Pancreas (tissue), 10 donors: Measurements from ENCODE around the gene TANC1. TPM values are rescaled to one million over a fixed set of nuclear protein-coding genes. Genes with fewer than 3 reads are reported as not detected.

Experiments
- ATAC-seq, 4 donors: fragments of 200-7000 bp; cut with Tn5 transposase; one replicate each; pipeline versions ENCODE4 v1.8.0 to v1.9.1; 2020; ENCODE audit warnings: mild to moderate bottlenecking in 4 of 4, moderate library complexity in 4 of 4
- DNase-seq, 6 donors: peaks; one replicate each; pipeline ENCODE4 v3.0.0-alpha.2; 2020
- FAIRE-seq: peaks from 2 replicates; lab custom pipeline; 2012; peaks lifted over from hg19 to GRCh38; lab: Jason Lieb, UNC
- H3K27ac ChIP-seq, 4 donors: fragments of 200-600 bp; sonication (generic); 1 replicate in 3 of 4; 2 replicates in 1 of 4; pipeline versions ENCODE4 v1.5.0 to v1.8.0; 2020
- H3K27me3 ChIP-seq, 4 donors: fragments of 200-600 bp; one replicate each; pipeline ENCODE4 v1.8.0; 2021
- H3K36me3 ChIP-seq, 3 donors: fragments of 200-600 bp; sonication (generic) in 1 of 3; one replicate each; pipeline versions ENCODE4 v1.5.0 to v1.8.0; 2020 to 2021
- H3K4me1 ChIP-seq, 3 donors: fragments of 200-600 bp; one replicate each; pipeline ENCODE4 v1.8.0; 2021
- H3K4me3 ChIP-seq, 4 donors: fragments of 200-600 bp; sonication (generic) in 2 of 4; one replicate each; pipeline versions ENCODE4 v1.5.0 to v1.8.0; 2020 to 2021
- H3K9me3 ChIP-seq, 4 donors: fragments of 200-600 bp; one replicate each; pipeline ENCODE4 v1.8.0; 2021
- CTCF ChIP-seq, 4 donors: fragments of 200-600 bp; sonication (generic) in 3 of 4; IDR thresholded peaks; one replicate each; pipeline versions ENCODE4 v1.5.0 to v1.8.0; 2021; ENCODE audit warnings: antibody characterized with exemption in 4 of 4
- WGBS, 2 donors: extraction: QIAGEN DNeasy Blood & Tissue Kit; methylation state at CpG; one replicate each; pipeline ENCODE4 v1.1.7; 2013; 5-methylcytosine and 5-hydroxymethylcytosine counted together
- intact Hi-C, 3 donors: fragments of 100-400 bp; cut with DNase I; formaldehyde crosslinking; loops; one replicate each; pipeline versions ENCODE4 v1.11.1 to v1.14.2; 2022
- polyA plus RNA-seq, 2 donors: library from polyadenylated mRNA; stranded (reverse); fragments of 200-250 nt; gene quantifications; one replicate each; pipeline ENCODE4 v1.2.3, GENCODE V29; 2013
- total RNA-seq, 6 donors: library from RNA; stranded (reverse); fragmentation: NEBNext Ultra II Directional in 4 of 6; extraction: Animal tissue kit (Norgen Biotek cat#: 25700) in 4 of 6; gene quantifications; one replicate each; pipeline versions ENCODE4 v1.2.1 to v1.2.4, GENCODE V29; 2021 to 2023
- donor health status: healthy with polysubstance abuse.
- donor health status: DM: no; HTN: no; CAD: no; lungs with moderate emphysema.
- donor health status: DM: no; HTN: no; CAD: no.
- donor health status: control.
- donor health status: control.
- donor health status: Bipolar disorder and iron deficiency.
- donor health status: DM: yes; HTN: yes; CAD: no.
- donor health status: DM: no; HTN: no; CAD: no.
- donor health status: DM: no; HTN: no; CAD: no.
- donor health status: DM: yes; HTN: yes; CAD: no.

Gene TANC1
- total and polyA plus RNA-seq, 8 donors: 9.0 to 17.6 (median 10.5) TPM

GRCh38 chr2:159151198-159152127, 183.0 kb downstream of the TANC1 start:
- no peak for TF ChIP-seq CTCF (IDR thresholded peaks at IDR 0.05)
- FAIRE-seq: no peak
- intact Hi-C loops: no loop called here
- Histone ChIP-seq H3K4me1 (peaks cover 41 to 54% (median 54%) of the 10 kb centered on the region in 3 donors), H3K27ac (peak overlapping the region in 3 of 4 donors; percentile 2 to 70 (median 59)), H3K36me3 (no peaks in the 10 kb centered on the region), H3K4me3 (no peak overlapping the region), H3K9me3 (no peaks in the 10 kb centered on the region), H3K27me3 (no peaks in the 10 kb centered on the region)
- ATAC-seq: peak; percentile 53 to 63 (median 59)
- DNase-seq: no peak
- WGBS, 2 donors: 22 to 23% methylated on average over 5 of the region's 5 CpGs

GRCh38 chr2:159152128-159152778, 183.8 kb downstream of the TANC1 start:
- H3K4me1 ChIP-seq: peaks cover 39 to 54% (median 47%) of the 10 kb centered on the region in 3 donors
- 43 to 49% methylated on average over 4 of the region's 4 CpGs for WGBS, 2 donors
- H3K27me3 ChIP-seq: no peaks in the 10 kb centered on the region
- H3K9me3 ChIP-seq: no peaks in the 10 kb centered on the region
- no peak overlapping the region for H3K4me3 ChIP-seq
- H3K36me3 ChIP-seq: no peaks in the 10 kb centered on the region
- no peak for TF ChIP-seq CTCF (IDR thresholded peaks at IDR 0.05)
- ATAC-seq (peak in 2 of 4 donors; percentile 7 to 8), FAIRE-seq (no peak), DNase-seq (no peak)
- intact Hi-C loops: no loop called here
- peak overlapping the region in 3 of 4 donors; percentile 2 to 70 (median 59) for H3K27ac ChIP-seq

- Histone ChIP-seq H3K36me3 (no peaks in the 10 kb centered on the region), H3K4me1 (peaks cover 35 to 53% (median 43%) of the 10 kb centered on the region in 3 donors), H3K4me3 (no peak overlapping the region), H3K9me3 (no peaks in the 10 kb centered on the region), H3K27ac (peak overlapping the region in 1 of 4 donors; percentile 14), H3K27me3 (no peaks in the 10 kb centered on the region)
- intact Hi-C loops: no loop called here
- TF ChIP-seq CTCF (IDR thresholded peaks at IDR 0.05): no peak
- FAIRE-seq (no peak), ATAC-seq (no peak), DNase-seq (no peak)
- WGBS, 2 donors: 55 to 62% methylated on average over 4 of the region's 4 CpGs
Observed at GRCh38 chr2:159153063-159153462, 184.6 kb downstream of the TANC1 start.

- no peaks in the 10 kb centered on the region for H3K27me3 ChIP-seq
- intact Hi-C loops: no loop called here
- DNase-seq: no peak
- WGBS, 2 donors: 51 to 59% methylated on average over 4 of the region's 4 CpGs
- H3K36me3 ChIP-seq: no peaks in the 10 kb centered on the region
- ATAC-seq: peak in 2 of 4 donors; percentile 8 to 14
- no peak for FAIRE-seq
- no peaks in the 10 kb centered on the region for H3K9me3 ChIP-seq
- no peak for TF ChIP-seq CTCF (IDR thresholded peaks at IDR 0.05)
- no peak overlapping the region for H3K4me3 ChIP-seq
- H3K27ac ChIP-seq: peak overlapping the region in 2 of 4 donors; percentile 13 to 14
- H3K4me1 ChIP-seq: peaks cover 35 to 53% (median 43%) of the 10 kb centered on the region in 3 donors
Observed at GRCh38 chr2:159153463-159153862, 185.0 kb downstream of the TANC1 start.
